ENCODE results near the gene PANK3.
"Not testable (repeated sequence)": the region's sequence is repeated elsewhere in the genome, so short reads cannot be mapped to it uniquely, and the experiment has no call there.

PANK3 gene

DNA sequence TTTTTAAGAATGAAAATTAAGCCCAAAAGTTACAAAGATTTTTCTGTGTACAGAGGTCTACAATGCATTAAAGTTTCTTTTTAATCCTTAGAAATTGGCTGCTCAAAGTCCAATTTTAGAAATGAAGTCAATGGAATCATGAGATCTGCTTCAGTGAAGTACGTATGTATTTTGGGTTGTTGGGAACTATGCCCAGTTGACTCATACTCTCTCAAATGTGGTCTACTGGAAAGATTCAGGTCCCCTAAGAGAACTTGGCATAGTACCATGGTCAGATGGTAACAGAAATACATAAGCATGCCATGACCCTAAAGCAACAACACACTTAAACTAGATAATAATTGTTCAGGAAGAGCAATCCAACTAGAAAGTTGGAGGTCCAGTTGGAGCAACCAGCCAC lies 27.0 kb downstream of the PANK3 start:
- peak; percentile 40 for DNase-seq (ENCODE audit: low spot score)

DNA sequence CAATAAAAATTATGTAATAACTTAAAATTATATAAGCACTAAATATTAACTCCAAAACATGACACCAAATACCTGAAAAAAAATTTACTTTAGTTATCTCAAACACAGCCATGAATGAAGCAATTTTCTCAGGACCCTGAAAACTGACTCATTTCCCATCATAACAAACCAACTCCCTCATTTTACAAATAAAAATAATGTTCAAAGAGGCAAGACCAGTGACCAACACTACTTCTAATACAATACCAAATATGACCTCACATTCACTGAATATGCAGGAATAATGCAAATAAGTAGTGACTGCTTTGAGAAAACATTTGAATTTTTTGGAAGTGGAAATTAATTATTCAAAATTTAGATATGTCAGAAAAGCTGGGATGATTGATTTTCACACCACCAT lies 28.5 kb downstream of the PANK3 start:
- no peak for DNase-seq (ENCODE audit: low spot score)

DNA sequence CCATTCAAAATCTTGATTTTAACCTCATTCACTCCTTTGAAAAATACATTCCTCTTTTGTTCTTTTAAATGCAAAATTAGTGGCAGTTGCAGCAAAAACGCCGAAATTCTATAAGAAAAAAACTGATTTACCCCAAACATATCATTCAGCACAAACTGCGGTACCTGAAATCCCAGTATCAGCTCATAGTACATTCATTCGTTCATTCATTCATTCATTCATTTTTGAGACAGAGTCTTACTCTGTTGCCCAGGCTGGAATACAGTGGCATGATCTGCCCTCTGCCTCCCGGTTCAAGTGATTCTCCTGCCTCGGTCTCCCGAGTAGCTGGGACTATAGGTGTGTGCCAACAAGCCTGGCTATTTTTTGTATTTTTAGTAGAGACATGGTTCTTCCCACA lies 29.6 kb downstream of the PANK3 start:
- DNase-seq (ENCODE audit: low spot score), result no peak

DNA sequence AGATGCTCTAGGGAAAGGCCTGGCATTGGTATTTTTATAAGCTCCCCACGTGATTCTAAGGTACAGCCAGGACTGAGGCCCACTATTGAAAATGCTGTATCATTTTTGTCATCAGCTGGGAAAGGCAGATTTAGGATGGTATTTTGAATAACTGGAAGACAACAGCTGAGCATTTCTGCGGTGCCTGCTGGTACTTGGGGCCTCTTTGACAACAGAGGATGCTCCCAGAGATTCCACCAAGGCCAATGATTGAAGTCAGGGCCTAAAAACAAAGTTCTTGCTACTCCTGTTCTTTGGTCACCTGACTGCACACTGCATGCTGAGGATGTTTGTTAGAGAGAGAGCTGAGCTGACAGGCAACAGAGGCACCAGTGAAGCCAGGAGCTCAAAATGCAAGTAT lies 42.0 kb downstream of the PANK3 start:
- DNase-seq (ENCODE audit: low spot score), result no peak

DNA sequence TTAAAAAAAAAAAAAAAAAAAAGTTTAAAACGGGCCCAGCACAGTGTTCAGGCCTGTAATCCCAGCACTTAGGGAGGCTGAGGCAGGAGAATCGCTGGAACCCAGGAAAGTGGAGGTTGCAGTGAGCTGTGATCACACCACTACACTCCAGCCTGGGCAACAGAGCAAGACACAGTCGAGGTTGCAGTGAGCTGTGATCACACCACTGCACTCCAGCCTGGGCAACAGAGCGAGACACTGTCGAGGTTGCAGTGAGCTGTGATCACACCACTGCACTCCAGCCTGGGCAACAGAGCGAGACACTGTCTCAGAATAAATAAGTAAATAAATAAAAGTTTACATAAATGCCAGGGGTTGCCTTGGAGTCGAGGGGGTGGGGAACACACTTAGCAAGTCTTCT lies 44.8 kb downstream of the PANK3 start:
- DNase-seq (ENCODE audit: low spot score), result not testable (repeated sequence)

DNA sequence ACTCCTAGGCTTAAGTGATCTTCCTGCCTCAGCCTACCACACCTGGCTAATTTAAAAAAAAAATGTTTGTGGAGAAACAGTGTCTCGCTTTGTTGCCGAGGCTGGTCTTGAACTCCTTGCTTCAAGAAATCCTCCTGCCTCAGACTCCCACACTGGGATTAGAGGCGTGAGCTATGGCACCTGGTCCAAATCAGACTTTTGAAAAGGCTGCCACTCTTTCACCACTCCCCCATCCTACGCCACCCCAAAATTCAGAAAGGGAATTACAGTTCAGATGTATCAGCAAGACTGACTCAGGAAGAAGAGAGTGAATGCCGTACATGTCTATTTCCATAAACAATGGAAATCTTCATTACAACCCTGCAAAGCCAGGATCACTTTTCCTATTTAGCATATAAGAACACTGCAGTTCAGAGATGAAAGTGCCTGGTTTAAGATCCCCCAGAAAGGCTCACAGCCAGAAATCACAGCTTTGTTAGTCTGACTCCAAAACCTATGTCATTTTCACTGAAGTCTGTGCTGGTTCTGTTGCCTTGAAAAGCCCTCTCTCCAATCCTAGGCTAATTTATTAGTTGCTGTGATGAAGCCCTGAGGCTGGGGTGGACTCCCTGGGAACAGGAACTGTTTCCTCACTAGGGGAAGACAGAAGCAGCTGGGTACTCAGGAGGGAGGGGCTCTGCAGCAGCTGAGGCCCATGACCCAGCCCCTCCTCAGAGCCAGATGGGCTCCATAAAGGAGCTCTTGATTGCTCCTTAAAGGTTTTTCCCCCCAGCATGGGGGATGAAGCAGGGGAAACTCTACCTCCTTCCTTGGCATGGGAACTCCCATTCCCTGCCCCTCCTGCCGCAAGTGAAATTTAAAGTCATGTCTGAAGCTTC lies 46.9 kb downstream of the PANK3 start:
- no peak for DNase-seq (ENCODE audit: low spot score)

DNA sequence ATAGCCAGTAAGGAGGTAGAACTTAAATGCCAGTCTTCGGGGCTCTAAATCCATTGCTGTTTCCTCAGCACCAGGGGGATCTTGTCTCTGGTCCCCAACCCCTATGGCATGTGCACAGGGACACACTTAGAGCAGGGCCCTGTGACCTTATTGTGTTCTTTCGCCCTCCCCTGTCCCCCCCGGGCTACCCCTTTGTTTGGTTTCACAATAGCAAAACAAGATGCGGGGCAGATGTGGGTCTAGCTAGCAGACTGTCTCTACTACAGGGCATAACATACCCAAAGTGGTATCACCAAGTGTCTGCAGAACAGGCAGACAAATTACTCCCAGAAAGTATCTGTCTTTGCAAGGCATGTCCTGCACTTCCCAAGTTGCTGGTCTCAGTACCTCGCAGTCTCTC lies 48.0 kb downstream of the PANK3 start:
- DNase-seq (ENCODE audit: low spot score), result no peak

DNA sequence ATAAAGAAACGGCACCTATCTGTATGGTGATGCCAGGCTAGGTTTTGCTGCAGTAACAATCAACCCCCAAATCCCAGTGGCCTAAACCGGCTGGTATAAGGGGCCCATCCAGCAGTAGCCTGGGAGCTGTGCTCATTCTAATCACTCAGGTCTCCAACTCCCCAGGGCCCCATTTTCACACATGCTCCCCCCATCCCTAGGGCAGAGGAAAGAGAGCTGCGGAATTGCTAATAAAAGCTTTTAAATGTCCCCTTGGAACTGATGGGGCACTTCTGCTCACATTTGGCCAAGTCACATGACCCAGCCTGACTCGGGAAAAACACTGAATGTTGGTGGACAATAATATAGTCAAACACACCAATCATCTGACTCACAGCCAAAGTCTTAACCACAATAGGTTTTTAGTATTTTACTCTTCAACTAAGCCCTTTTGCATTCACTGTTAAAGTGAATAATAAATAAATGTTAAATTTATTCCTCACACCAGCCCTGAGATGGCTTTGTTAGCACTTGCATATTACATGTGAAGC lies 48.5 kb downstream of the PANK3 start:
- no peak for DNase-seq (ENCODE audit: low spot score)

DNA sequence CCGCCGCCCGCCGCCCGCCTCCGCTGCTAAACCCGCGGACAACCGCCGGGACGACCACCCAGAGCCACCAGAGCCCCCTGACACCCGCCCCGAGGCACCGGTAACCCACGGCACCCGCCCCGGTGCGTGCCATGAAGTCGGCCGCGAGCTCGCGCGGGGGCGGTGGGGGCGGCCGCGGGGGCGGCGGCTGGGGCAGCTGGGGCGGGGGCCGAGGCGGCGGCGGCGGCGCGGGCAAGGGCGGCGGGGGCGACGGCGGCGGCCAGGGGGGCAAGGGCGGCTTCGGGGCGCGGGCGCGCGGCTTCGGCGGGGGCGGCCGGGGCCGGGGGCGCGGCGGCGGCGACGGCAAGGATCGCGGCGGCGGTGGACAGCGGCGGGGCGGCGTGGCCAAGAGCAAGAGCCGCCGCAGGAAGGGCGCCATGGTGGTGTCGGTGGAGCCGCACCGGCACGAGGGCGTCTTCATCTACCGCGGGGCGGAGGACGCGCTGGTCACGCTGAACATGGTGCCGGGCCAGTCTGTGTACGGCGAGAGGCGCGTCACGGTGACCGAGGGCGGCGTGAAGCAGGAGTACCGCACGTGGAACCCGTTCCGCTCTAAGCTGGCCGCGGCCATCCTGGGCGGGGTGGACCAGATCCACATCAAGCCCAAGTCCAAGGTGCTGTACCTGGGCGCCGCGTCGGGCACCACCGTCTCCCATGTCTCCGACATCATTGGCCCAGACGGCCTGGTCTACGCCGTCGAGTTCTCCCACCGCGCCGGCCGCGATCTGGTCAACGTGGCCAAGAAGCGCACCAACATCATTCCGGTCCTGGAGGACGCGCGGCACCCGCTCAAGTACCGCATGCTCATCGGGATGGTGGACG lies 49.6 kb downstream of the PANK3 start:
- DNase-seq (ENCODE audit: low spot score), result no peak

DNA sequence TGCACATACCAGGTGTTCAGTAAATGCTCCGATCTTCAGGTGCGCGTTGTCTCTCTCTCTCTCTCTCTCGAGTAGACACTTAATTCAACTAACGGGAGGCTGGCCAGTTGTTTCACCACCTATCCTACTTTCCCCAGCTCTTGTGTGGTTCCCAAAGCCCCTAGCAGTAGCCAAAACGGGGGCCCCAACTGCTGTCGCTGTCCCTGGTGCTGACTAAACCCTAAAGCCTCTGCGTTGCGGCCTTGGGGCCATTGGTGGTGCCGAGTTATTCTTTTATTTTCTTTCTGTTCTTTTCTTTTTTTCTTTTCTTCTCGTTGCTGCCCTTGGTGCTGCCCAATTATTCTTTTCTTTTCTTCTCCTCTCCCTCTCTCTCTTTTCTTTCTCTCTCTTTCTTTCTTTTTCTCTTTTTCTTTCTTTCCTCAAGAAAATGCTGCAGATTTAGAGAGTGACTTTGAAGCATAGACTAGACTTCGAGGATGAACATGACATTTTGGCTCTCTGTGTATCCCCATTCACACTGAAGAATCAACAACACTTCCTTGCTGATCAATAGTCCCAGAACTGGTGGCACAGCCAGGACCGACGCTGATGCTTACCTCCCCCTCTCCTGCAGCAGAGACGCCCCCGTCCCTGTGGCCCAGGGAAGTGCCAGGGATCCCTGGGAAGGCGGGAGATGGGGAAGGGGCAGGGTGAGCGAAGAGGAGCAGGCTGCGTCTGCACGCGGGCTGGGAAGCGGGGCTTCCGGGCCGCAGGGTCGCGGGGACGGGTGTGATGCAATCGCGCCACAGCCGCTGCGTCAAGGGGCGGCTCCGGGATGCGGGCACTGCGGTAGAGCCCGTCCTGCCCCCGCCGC lies 50.4 kb downstream of the PANK3 start, which contains the start of gene FBLL1:
Gene FBLL1, plus strand, starts transcription at position 785 of the 853 bp plus-strand sequence. CDS start 200 bp downstream, outside the sequence.
- DNase-seq (ENCODE audit: low spot score), result no peak

DNA sequence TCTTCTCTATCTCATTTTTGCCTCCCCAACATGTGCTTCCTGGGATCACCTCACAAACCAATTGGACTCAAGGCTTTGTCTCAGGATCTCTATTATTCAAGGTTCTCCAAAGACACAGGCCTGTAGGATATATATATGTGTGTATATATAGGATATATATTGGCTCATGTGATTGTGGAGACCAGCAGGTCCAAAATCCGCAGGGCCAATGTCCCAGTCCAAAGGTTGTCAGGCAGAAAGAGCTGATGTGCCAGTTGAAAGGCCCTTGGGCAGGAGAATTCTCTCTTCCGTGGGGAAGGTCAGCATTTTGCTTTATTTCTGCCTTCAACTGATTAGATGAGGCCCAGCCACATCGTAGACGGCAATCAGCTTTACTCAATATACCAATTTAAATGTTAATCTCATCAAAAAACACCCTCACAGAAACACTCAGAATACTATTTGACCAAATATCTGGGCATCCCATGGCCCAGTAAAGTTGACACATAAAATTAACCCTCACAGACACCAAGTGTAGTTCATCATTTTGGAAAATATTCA lies 51.3 kb downstream of the PANK3 start:
- no peak for DNase-seq (ENCODE audit: low spot score)

DNA sequence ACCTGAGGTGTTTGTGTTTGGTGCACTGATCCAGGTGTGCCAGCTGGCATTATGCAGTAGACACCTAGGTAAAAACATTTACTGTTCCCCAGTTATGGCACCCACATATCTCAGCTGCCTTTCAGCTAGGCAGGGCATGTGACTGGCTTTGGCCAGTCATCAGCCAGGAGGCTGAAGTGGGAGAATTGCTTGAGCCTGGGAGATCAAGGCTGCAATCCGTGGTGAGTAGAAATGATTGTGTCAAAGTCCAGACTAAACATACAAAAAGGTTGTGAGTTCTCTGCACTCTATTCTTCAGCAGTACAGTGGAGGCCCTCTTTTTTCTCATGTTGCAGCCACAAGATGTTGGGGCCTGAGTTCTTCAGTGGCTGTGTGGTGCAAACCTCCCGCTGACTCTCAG lies 53.3 kb downstream of the PANK3 start:
- DNase-seq (ENCODE audit: low spot score), result no peak

DNA sequence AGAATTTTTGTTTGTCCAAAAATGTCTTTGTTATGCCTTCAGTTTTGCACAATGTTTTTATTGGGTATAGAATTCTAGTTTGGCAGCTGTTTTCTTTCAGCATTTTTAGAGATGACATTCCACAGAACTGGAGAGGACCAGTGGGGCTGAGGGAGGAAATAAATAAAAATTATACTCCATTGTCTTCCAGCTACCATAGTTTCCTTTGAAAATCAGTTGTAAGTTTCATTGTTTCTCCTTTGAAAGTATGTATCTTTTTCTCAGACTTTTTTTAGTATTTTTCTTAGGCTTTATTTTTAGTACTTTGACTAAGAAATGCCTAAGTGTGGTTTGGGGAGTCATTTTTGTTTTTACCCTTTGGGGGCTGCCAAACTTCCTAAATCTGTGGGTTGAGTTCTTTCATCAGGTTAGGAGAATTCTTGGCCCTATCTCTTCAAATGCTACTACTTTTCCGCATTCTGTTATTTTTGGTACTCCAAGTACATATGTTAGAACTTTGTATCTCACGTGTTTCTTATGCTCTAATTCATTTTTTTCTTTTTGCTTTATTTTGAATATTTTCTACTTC lies 65.2 kb downstream of the PANK3 start:
- no peak for DNase-seq (ENCODE audit: low spot score)

DNA sequence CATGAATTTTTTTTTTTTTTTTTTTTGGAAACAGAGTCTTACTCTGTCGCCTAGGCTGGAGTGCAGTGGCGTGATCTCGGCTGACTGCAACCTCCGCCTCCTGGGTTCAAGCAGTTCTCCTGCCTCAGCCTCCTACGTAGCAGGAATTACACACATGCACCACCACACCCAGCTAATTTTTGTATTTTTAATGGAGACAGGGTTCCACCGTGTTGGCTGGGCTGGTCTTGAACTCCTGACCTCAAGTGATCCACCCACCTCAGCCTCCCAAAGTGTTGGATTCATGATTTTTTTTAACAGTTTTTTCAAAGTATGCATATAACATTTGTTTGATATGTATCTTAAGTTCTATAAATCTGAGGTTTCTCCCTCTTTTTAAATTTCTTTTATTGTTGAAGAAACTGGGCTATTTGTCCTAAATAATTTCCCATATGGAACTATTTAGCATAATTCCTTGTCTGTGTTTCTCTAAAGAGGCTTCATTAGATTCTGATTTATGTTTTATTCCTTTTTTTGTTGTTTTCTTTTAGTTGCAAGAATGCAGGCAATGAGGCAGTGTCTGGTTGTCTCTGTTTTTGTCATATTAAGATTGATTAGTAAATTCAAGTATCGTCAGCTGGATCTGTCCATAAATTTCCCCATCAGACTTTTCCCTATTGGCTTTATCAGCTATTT lies 76.5 kb downstream of the PANK3 start:
- no peak for DNase-seq (ENCODE audit: low spot score)
